Measurements from ENCODE around the gene ANKRD17.

The ANKRD17 gene

GRCh38 chr4:73036123-73036522 lies 222.5 kb downstream of the ANKRD17 start:
- H3K4me3 ChIP-seq (replicated peaks; ENCODE audit: low read depth, low read length), result no peak overlapping the region
- no peak for TF ChIP-seq CTCF (IDR thresholded peaks at IDR 0.05; ENCODE audit: low read depth, low read length, missing control alignments)
- DNase-seq (ENCODE audit: extremely low read depth, low read depth), result no peak

DNA sequence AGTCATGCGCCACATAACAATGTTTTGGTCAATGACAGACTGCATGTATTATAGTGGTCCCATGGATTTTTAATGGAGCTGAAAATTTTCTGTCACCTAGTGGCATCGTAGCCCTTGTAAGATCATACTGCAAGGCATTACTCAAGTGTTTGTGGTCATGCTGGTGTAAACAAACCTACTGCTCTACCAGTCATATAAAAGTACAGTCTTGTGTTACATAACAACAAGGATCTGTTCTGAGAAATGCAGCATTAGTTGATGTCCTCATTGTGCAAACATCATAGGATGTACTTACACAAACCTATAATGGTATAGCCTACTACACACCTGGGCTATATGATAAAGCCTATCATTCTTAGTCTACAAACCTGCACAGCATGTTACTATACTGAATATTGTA lies 223.7 kb downstream of the ANKRD17 start:
- DNase-seq (ENCODE audit: extremely low read depth, low read depth), result no peak
- H3K4me3 ChIP-seq (replicated peaks; ENCODE audit: low read depth, low read length), result no peak overlapping the region
- TF ChIP-seq CTCF (IDR thresholded peaks at IDR 0.05; ENCODE audit: low read depth, low read length, missing control alignments), result no peak

DNA sequence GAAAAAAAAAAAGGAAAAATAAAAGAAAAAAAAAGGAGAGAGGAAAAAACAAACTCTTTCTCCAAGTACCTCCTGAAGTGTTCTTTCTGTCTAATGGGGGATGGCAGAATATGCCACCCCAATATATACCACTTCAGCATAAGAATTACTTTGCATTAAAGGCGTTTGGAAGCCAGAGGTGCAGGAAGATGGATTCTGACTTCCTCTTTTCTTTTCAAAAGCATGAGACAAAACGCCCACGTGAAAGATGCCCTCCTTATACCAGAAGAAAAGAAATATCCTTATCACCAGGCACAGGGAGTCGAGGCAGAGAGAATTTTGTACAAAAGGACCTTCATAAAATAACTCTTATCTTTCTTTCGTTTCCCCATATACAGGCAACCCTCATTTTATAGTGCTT lies 230.0 kb downstream of the ANKRD17 start:
- no peak for TF ChIP-seq CTCF (IDR thresholded peaks at IDR 0.05; ENCODE audit: low read depth, low read length, missing control alignments)

More for the DNA sequence above, 230.0 kb downstream of the ANKRD17 start:
- H3K4me3 ChIP-seq (replicated peaks; ENCODE audit: low read depth, low read length), result no peak overlapping the region
- DNase-seq (ENCODE audit: extremely low read depth, low read depth), result no peak

Measured in HFF-Myc (cell line).